Epithelial cell of proximal tubule (primary cell): Measurements from ENCODE around the gene ACAD10. TPM values are rescaled to one million over a fixed set of nuclear protein-coding genes. Genes with fewer than 3 reads are reported as not detected.
"Not testable (repeated sequence)": the region's sequence is repeated elsewhere in the genome, so short reads cannot be mapped to it uniquely, and the experiment has no call there.

Source experiments
- DNase-seq: peaks from one replicate; pipeline ENCODE4 v3.0.0-alpha.2; 2011; ENCODE audit warnings: low read depth
- H3K4me3 ChIP-seq: 2 replicates; pipeline ENCODE4 v1.5.1; 2011; ENCODE audit warnings: low read depth, mild to moderate bottlenecking, low read length
- total RNA-seq: library from RNA; depleted of rRNA; stranded (reverse); fragments of >200 nt; gene quantifications from 2 replicates; pipeline ENCODE4 v1.2.3, GENCODE V29; 2015
- TF ChIP-seq, protein P1 (sequence below): conservative IDR thresholded peaks from 2 replicates; pipeline ENCODE4 v1.5.1; 2012; ENCODE audit warnings: low read depth, mild to moderate bottlenecking, low read length

ACAD10 gene
- total RNA-seq, 1 donor from 2014 or later: 15.6 TPM

DNA sequence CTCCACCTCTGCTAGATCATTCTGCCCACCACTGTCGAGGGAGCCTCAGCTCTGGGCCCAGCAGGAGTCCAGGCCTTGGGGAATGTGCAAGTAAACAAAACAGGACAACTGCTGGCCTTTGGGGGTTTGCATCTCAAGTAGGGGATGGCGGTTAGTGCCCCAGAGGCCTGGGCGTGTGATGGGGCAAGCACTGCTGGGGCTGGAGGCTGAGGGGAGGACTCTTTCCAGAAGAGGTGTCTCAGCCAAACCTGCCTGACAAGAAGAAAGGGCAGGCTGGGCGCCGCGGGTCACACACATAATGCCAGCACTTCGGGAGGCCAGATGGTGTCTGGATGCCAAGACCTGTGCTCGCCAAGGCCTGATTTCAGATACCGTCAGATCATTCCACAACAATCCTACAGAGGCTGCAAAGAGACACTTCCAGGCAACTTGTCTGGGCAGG lies 72.3 kb downstream of the ACAD10 start:
- H3K4me3 ChIP-seq: no peak overlapping the region
- TF ChIP-seq, protein P1, sequence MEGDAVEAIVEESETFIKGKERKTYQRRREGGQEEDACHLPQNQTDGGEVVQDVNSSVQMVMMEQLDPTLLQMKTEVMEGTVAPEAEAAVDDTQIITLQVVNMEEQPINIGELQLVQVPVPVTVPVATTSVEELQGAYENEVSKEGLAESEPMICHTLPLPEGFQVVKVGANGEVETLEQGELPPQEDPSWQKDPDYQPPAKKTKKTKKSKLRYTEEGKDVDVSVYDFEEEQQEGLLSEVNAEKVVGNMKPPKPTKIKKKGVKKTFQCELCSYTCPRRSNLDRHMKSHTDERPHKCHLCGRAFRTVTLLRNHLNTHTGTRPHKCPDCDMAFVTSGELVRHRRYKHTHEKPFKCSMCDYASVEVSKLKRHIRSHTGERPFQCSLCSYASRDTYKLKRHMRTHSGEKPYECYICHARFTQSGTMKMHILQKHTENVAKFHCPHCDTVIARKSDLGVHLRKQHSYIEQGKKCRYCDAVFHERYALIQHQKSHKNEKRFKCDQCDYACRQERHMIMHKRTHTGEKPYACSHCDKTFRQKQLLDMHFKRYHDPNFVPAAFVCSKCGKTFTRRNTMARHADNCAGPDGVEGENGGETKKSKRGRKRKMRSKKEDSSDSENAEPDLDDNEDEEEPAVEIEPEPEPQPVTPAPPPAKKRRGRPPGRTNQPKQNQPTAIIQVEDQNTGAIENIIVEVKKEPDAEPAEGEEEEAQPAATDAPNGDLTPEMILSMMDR: no peak
- no peak for DNase-seq

DNA sequence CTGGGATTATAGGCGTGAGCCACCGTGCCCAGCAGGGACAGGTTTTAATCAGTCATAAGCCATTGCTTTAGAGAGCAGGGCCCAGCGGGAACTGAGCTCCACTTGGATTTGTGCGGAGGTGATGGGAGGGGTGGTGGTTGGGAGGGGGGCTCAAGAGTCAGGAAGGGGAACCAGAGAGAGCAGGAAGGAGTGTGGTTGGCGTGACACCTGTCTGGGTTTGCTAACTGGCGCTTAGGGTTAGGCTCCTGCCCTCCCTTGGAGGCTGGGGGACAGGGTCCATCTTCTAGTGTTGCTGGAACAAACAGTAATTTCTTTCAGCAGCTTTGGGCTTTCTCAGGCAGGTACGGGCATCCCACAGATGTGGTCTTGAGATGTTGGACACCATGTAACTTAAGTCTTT lies 73.4 kb downstream of the ACAD10 start:
- TF ChIP-seq, protein P1: no peak
- no peak overlapping the region for H3K4me3 ChIP-seq
- DNase-seq: no peak

DNA sequence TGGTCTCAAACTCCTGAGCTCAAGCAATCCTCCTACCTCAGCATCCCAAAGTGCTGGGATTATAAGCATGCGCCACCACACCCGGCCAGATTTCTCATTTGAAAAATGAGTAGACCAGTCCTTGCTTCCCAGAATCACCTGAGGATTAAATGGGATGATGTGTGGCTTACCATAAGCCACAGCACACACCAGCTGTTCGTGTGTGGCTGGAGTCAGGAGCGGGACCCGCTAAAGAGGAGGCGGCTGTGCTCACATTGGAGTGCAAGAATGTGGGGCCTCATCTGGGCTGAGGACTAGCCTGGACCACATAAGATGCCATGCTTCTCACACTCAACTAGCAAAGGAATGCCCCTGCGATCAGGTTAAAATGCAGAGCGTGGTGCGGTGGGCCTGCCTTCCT lies 74.1 kb downstream of the ACAD10 start:
- H3K4me3 ChIP-seq: no peak overlapping the region
- DNase-seq: no peak
- TF ChIP-seq, protein P1: no peak

DNA sequence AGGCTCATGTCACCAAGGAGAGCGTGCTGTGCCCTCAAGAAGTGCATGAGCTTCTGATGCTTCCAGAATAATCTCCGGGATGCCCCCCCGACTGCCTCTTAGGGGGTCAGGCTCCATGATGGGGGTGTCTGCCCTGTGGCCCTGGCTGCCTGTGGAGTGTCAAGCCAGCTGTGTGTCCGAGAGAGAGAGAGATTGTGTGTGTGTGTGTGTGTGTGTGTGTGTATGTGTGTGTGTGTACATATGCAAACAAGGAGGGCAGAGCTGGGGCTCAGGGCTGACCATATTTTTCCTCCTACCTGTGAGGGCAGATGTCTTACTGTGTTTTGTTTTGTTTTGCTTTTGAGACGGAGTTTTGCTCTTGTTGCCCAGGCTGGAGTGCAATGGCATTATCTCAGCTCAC lies 75.2 kb downstream of the ACAD10 start:
- H3K4me3 ChIP-seq: no peak overlapping the region
- DNase-seq: no peak
- TF ChIP-seq, protein P1: no peak

DNA sequence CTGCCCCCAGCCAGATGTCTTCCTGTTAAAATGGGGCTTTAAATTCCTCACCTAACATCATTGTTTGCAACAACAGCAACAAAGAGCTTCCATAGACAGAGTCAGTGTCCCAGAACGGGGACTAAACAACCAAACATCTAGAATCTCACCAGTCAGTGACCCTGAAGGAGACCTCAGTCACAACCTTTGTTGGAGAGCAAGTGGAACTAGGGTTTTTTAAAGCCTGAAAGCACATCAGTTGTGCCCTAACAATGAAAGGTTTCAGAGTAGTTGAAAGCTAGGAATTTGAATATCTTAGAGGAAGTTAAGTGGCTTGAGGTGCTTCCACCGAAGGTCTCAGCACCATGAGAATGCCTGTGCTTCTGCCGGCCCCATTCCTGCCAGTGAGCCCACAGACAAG lies 75.9 kb downstream of the ACAD10 start:
- no peak for DNase-seq
- H3K4me3 ChIP-seq: no peak overlapping the region
- TF ChIP-seq, protein P1: no peak

DNA sequence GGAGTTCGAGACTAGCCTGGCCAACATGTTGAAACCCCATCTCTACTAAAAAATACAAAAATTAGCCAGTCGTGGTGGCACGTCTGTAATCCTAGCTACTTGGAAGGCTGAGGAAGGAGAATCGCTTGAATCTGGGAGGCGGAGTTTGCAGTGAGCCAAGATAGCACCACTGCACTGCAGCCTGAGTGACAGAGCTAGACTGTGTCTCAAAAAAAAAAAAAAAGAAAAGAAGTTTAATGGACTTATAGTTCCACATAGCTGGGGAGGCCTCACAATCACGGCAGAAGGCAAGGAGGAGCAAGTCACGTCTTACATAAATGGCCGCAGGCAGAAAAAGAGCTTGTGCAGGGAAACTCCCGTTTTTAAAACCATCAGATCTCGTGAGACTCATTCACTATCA lies 77.7 kb downstream of the ACAD10 start:
- H3K4me3 ChIP-seq, DNase-seq: not testable (repeated sequence)

DNA sequence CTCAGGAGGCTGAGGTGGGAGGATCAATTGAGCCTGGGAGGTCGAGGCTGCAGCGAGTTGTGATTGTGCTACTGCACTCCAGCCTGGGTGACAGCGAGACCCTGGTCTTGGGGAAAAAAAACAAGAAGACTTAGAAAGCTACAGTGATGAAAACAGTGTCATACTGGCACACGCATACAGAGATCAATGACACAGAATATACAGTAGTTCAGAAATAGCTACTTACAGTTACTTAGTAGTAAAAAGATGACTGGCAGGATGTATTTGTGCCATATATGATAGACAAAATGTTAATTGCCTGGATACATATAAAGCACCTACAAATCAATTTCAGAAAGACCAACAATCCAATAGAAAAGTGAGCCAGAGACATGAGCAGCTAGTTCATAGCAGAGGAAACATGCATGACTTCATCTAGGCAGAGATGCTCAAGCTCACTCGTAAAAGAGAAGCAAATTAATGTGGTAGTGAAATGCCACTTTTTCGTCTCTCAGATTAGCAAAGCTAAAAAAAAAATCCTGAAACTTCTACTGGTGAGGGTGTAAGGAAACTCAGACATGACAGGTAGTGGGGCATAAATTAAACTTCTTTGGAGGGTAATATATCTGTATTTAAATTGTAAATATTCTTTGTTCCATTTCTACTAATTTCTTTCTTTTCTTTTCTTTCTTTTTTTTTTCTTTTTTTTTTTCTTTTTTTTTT lies 78.4 kb downstream of the ACAD10 start:
- no peak overlapping the region for H3K4me3 ChIP-seq
- no peak for DNase-seq
- TF ChIP-seq, protein P1: no peak
